Activated CD4-positive, alpha-beta T cell treated with anti-CD3 and anti-CD28 coated beads, Interleukin-2, amount 50 U/mL, for 16 hours (primary cell): Measurements from ENCODE around the gene RALGAPA1.
"Not testable (repeated sequence)": the region's sequence is repeated elsewhere in the genome, so short reads cannot be mapped to it uniquely, and the experiment has no call there.

Experiments
- DNase-seq: peaks from one replicate; pipeline ENCODE4 v3.0.0-alpha.2; 2020

The RALGAPA1 gene

DNA sequence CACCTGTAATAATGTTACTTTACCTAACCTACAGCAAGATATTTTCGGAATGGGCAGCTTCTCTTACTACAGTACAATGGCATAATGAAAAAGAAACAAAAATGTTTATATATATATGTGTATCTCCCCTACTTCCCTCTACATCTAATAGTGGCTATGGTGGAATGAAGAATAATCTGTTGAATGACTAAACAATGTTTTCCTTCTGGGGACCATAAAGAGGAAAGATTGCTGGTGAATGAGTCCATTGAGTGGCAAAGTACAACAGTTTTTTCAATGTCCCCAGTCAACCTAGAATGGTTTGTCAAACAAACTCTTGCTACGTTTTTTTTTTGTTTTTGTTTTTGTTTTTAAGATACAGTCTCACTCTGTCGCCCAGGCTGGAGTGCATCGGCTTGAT is 47.2 kb downstream of the RALGAPA1 start:
- no peak for DNase-seq

DNA sequence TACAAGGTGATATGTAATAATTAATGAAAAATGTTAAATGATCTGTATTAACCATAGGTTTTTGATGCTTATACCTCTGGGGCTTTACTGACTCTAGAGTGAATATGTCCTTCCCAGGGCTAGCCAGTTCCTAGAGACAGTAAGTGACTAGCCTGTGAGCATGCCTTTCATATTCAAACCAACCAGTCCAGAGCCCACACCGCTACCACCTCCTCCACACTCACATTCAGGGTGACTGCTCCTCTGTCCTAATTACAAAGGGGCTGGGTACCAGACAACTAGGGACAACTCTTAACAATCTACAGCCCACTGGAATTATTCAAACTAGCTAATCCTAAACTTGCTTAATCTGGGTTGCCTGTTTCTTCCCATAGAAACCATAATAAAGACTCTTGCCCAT is 49.0 kb downstream of the RALGAPA1 start:
- DNase-seq = no peak

DNA sequence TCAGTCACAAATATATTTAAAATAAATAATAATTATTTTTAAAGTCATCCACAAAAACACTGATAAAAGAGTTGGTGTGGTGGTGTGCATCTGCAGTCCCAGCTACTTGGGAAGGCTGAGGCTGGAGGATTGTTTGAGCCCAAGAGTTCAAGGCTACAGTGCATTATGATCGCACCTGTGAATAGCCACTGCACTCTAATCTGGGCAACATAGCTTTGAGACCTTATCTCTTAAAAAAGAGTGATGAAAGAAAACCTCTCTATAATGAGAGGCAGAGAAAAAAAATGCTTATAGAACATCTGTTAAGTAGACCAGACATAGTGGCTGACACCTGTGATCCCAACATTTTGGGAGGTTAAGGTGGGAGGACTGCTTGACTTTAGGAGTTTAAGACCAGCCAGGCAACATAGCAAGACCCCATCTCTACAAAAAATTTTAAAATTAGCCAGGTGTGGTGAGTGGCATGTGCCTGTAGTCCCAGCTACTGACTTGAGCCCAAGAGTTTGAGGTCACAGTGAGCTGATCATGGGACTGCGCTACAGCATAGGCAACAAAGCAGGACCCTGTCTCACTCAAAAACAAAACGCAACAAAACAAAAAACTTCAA is 50.5 kb downstream of the RALGAPA1 start:
- DNase-seq = no peak

DNA sequence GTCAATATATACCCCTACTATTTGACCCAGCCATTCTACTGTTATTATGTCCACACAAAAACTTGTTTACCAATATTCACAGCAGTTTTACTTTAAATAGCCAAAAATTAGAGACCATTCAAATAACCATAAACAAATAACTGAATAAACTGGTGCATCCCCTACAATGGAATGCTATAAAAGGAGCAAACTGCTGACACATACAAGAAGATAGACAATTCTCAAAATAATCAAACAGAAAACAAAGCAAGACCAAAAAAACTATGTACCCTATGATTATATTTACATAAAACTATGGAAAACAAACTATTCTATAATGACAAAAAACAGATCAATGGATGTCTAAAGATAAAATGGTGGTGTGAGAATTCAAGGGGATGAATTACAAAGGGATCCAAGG is 54.4 kb downstream of the RALGAPA1 start:
- DNase-seq = no peak

DNA sequence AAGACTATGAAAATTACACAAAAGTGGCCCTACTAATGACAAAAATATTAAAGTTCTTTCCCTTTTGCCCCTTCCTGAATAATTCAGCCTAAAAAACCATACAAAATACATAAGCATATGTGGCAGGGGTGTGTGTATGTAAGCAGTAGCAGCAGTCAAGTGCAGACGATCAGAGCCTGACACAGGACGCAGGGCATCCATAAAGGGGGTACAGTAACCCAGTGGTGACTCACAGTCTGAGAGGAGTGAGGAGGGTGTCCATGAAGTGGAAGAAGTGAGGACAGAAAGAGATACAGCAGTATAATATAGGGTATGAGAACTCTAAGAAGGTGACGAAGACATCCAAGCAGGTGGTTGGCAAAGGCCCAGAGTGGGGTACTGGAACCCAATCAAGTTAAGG is 56.7 kb downstream of the RALGAPA1 start:
- no peak for DNase-seq

DNA sequence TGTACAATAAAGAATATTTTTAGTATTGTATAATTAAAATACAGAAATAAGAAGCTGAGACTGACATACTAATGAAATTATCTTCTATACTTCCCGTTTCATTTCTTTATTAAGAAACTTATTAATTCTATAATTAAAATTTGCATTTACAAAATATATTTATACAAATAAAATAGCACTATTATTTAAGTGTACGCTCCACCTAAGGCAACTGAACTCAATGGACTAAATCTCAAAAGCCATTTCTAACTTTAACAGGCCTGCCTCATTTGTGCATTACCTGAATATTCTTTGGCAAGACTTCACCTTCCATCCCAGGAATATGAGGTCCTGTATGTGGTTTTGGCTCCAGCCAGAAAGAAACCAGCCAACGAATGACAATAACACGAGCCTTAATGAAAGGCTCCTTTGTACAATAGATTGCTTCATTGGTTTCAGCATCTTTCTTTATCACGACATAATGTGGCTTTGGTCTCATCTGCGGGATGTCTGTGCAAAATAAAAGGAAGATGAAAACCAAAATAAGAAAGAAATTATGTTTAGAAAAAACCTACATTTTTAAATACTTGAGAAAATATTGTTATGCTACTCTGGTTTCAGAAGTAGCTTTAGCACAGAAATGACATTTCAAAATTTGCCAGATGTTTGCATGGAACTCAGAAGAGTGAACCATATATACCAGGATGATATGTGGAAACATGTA is 58.7 kb downstream of the RALGAPA1 start:
- no peak for DNase-seq

DNA sequence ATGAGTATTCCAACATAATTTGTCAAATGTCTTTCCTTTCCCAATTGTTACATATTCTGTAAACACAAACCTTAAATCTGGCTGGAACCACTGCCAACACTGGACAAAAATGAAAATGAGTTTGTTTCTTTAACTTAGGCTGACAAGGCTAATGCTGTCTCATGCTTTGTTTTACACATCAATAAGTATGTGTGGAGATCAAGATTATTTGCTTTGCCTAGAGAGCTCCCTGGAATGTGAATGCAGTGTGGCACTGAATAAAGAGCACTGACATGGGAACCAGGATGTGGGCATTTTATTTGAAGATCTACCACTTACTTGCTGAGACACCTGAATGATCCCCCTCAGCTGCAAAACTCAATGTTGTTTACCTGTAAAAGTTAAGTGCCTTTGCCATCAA is 61.7 kb downstream of the RALGAPA1 start:
- DNase-seq = no peak

DNA sequence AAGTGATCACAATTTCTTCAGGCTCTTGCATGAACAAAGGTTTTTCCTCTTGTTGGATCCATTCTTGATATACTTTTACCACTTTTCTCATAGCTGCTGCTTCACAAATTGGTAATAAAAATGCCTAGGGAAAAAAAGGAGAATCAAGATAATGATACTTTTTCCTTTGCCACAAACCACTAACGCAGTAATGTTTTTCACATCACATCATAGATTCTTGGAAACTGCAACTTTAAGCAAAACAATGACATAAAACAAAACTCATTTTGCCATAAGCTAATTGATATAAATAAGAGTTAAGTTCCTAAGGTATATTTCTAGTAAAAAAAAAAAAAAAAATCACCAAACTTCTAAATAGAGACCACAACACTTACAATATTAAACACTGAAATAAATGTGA is 66.7 kb downstream of the RALGAPA1 start:
- peak; percentile 61 for DNase-seq

DNA sequence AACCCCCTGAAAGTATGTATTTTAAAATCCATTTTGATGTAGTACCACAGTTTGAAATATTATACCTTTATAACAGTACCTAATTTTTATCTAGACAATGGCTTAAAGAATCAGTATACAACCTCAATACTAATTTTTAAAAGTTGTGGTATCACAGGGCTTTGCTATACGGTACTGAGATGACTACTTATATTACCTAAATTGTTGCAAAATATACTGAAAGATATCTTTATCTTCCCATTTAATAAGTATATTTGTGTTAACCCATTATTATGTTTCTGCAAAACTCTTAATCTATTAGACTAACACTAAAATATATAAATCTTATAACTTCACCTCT is 67.1 kb downstream of the RALGAPA1 start:
- DNase-seq = peak; percentile 29

DNA sequence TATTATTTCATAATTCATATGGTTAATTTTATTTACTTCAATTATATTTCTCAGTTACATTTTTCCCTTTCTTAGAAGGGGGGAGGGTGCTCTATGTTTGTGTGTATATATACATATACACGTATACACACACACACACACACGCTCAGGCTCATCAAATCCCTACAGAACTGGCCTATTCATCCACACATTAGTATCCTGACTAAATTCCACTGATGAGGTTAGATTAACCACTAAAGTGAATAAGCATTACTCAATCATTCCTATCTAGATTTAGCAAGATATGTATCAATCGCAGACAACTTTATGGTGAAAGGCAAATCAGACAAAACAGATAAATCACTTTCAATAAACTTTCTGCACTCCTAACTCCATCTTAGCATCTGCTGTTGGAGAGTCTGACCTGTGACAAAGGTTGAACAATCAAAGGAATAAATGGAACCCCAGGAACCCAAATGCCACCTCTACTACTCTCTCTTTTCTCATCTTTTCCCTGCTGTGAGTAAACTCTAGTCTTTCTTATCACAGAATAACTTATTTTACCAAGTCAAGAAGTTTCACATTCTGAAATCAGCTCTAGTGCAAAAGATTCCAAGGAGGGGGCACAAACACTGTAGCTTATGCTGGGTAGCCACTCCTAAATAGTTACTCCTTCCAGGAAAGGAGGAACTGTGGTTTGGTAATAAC is 67.6 kb downstream of the RALGAPA1 start:
- peak; percentile 39 for DNase-seq

DNA sequence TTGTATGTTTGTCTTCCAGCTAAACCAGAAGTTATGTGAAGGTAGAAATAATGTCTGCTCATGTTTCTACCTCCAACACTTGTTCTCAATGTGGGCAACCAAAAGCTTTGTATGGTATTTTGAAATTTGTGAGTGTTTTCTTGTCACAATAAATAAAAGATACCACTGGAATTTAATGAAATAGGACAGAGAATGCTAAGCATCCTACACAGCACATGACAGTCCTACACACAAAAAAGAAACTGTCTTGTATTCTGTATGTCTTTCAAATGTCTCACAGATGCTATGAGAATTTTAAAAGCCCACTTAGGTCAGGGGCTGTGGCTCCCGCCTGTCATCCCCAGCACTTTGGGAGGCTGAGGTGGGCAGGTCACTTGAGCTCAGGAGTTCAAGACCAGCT is 68.9 kb downstream of the RALGAPA1 start:
- no peak for DNase-seq

DNA sequence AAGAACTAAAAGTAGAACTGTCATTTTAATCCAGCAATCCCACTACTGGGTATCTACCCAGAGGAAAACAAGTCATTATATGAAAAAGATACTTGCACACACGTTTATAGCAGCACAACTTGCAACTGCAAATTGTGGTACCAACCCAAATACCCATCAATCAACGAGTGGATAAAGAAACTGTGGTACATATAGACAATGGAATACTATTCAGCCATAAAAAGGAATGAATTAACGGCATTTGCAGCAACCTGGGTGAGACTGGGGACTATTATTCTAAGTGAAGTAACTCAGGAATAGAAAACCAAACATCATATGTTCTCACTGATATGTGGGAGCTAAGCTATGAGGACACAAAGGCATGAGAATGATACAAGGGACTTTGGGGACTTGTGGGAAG is 73.9 kb downstream of the RALGAPA1 start:
- not testable (repeated sequence) for DNase-seq

DNA sequence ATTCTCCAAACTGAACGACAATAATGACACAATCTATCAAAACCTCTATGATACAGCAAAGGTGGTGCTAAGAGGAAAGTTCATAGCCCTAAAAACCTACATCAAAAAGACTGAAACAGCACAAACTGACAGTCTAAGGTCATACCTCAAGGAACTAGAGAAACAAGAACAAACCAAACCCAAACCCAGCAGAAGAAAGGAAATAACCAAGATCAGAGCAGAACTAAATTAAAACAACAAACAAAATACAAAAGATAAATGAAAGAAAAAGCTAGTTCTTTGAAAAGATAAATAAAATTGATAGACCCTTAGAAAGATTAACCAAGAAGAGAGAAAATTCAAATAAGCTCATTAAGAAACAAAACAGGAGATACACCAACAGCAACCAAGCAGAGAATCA is 75.6 kb downstream of the RALGAPA1 start:
- not testable (repeated sequence) for DNase-seq

DNA sequence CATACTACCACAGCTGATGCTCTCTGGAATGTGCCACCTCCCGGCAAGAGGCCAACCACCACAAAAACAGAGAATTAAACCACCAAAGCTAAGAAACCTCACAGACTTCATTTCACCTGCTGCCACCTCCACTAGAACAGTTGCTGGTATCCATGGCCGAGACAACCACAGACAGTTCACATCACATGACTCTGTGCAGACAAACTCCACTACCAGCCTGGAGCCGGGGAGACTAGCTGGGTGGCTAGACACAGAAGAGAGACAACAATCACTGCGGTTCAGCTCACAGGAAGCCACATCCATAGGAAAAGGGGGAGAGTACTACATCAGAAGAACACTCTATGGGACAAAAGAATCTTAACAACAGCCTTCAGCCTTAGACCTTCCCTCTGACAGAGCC is 78.2 kb downstream of the RALGAPA1 start:
- no peak for DNase-seq

DNA sequence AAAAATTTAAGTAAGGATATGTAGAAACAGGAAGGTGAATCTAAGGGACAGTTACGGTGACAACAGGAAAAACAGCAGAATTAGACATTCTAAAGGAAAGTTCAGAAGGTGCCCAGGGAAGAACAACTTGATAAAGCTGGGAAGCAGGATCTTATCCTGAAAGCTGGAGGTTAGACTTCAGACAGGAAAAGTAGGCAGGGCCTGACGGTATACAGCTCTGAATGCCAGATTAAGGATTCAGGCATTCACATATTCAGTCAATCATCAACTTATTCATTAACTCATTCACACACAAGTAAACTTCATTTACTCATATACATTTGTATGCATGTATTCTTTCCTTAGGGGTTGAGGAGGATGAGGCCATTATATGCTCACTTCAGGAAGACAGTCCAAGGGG is 81.3 kb downstream of the RALGAPA1 start:
- no peak for DNase-seq

DNA sequence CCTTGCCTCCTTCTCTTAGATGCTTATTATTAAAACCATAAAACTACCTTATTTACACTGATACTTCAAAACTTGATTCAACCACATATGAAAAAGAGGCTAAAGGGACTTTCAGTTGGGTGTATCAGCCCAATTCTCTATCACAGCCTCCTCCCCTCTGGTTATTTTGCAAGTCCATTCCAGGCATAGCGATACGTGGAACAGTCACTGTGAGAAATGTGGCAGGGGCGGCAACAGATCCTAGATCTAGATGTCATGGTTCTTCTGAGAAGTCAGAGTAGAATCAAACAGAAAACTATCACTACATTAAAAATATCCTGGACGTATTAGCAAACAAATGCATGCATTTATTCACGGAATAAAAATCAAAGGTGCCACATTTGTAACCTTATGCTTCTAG is 83.2 kb downstream of the RALGAPA1 start:
- no peak for DNase-seq

DNA sequence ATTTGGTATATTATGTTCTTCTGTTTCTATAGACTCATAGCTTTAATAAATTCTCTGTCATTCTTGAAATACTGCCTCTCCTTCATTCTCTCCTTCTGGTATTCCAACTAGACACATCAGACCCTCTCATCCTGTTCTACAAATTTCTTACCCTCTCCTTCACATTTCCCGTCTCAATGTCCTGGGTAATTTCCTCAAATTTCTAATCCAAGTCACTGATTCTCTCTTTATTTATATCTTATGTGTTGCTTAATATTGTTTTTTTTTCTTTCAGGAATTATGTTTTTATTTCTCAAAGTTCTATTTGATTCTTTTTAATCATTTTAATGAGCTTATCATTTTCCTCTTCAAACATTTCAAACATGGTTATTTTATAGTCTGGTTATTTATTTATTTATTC is 94.0 kb downstream of the RALGAPA1 start:
- no peak for DNase-seq

DNA sequence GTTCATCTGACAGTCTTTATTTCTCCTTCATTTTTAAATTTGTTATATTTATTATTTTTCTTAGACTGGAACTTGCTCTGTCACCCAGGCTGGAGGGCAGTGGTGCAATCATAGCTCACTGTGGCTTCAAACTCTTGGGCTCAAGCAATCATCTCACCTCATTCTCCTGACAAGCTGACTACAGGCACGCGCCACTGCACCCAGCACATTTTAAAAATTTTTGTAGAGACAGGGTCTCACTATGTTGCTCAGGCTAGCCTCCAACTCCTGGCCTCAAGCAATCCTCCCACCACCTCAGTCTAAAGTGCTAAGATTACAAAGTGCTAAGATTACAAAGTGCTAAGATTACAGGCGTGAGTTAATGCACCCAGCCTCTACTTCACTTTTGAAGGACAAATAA is 96.6 kb downstream of the RALGAPA1 start:
- DNase-seq = no peak

DNA sequence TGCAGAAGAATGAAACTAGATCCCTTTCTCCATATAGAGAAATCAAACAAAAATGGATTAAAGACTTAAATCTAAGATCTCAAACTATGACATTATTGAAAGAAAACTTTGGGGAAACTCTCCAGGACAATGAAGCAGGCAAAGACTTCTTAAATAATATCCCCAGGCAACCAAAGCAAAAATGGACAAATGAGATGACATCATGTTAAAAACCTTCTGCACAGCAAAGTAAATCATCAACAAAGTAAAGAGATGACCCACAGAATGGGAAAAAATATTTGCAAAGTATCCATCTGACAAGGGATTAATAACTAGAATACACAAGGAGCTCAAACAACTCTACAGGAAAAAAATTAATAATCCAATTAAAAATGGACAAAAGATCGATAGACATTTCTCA is 101.0 kb downstream of the RALGAPA1 start:
- DNase-seq = no peak

DNA sequence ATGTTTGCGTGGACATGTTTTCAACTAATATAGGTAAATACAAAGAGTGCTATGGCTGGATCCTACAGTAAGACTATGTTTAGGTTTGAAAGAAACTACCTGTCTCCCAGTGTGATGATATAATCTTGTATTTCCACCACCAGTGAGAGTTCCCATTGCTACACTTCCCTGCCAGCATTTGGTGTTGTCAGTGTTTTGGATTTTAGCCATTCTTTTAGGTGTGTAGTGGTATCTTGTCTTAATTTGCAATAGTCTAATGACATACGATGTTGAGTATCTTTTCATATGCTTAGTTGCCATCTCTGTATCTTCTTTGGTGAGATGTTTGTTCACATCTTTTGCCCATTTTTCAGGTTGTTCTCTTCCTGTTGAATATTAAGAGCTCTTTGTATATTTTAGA is 103.5 kb downstream of the RALGAPA1 start:
- no peak for DNase-seq

DNA sequence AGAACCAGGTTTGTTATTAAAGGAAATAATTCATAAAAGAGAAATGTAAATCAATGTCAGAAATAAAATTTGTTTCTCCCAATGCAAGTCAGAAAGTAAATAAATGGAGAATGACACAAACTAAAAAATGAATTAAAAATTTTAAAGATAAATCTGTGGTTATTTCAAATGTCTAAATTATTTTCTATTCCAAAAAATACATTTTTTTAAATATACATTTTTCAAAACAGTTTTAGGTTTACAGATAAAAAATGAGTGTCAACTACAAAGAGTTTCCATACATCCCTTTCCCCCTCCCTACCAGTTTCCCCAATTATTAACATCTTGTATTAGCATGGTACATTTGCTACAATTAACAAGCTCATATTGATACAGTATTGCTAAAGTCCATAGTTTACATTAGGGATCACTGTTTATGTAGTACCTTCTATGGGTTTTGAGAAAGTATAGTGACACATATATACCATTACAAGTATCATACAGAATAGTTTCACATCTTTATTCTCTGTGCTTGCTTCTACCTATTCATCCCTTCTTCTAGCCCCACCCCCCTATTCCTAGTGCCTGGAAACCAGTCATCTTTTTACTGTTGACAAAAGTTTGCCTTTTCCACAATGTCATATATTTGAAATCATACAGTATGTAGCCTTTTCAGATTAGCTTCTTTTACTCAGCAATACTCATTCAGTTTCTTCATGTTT is 104.2 kb downstream of the RALGAPA1 start:
- no peak for DNase-seq

DNA sequence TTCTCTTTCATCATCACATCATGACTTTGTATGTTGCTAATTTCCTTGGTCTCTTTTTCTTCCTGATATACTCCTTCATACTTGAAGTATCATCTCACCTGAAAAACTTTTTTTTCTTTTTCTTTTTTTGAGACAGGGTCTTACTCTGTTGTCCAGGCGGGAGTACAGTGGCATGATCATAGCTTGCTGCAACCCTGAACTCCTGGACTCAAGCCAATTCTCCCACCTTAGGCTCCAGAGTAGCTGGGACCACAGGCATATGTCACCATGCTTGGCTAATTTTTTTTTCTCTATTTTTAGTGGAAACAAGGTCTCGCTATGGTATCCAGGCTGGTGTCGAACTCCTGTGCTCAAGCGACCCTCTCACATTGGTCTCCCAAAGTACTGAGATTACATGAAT is 107.6 kb downstream of the RALGAPA1 start:
- no peak for DNase-seq

DNA sequence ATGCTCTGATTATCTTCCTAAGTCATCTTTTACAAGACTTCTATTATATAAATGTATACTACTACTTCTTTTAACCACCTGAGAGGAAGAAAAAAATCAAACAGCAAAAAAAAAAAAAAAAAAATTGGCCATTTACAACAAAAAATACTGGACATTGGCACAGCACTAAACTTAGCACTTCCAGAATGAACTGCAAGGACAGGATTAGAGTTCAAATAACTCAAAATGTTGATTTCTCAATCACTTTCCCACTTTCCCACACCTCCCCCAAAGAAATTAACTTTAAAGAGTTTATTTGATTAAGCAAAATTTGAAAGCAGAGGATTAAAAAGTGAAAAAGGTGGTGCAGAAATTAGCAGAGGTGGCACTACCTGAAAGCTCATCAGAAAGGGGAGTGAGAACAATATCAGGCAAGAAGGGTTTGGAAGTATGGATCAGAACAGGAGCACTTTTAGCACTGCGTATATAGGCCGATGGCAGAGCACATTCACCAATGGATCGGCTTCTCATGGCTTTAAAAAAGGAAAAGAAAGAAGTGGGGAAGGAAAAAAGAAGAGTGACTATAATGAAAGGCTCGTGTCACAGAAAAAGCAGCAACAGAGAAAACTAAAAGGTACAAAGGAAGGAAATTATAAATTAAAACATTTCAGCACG is 109.2 kb downstream of the RALGAPA1 start:
- DNase-seq = no peak
